H1 (cell line): ENCODE measurements around the gene CDK5RAP2. TPM values are rescaled to one million over a fixed set of nuclear protein-coding genes. Genes with fewer than 3 reads are reported as not detected.

Experiments used
- CTCF ChIA-PET: fragments of 300-600 bp; sonication (Branson Sonifier 250); formaldehyde crosslinking; loops from one replicate; lab custom pipeline; 2021; ENCODE audit not compliant: partially characterized antibody; lab: Charles Lee
- POLR2A ChIA-PET: fragments of 300-600 bp; sonication (Branson Sonifier 250); formaldehyde crosslinking; loops from one replicate; lab custom pipeline; 2021; ENCODE audit warnings: inconsistent platforms; ENCODE audit not compliant: partially characterized antibody; lab: Charles Lee
- DNase-seq, 2 experiments: peaks; one replicate each; pipeline versions ENCODE4 v3.0.0 to v3.0.0-alpha.2; 2010 to 2022; ENCODE audit warnings: low spot score in 2 of 2, low read depth in 1 of 2, mixed read lengths in 1 of 2
- FAIRE-seq: peaks from 2 replicates; lab custom pipeline; 2011; peaks lifted over from hg19 to GRCh38; lab: Jason Lieb, UNC
- H2AFZ ChIP-seq: 2 replicates; pipeline ENCODE4 v1.8.1; 2012; ENCODE audit warnings: low read length, inconsistent platforms
- H2AK5ac ChIP-seq: 2 replicates; pipeline ENCODE4 v1.6.1; 2013; ENCODE audit warnings: low read depth, low read length
- H2BK120ac ChIP-seq: replicated peaks from 2 replicates; pipeline ENCODE3; 2013; ENCODE audit warnings: low read depth, low read length, inconsistent platforms
- H2BK12ac ChIP-seq: 2 replicates; pipeline ENCODE4 v1.6.1; 2013; ENCODE audit warnings: low read depth, low read length
- H2BK15ac ChIP-seq: 2 replicates; pipeline ENCODE4 v1.6.1; 2013; ENCODE audit warnings: low read length
- H2BK20ac ChIP-seq: 2 replicates; pipeline ENCODE4 v1.6.1; 2013; ENCODE audit warnings: low read length
- H2BK5ac ChIP-seq: 2 replicates; pipeline ENCODE4 v1.6.1; 2013; ENCODE audit warnings: low read depth, low read length
- H3K14ac ChIP-seq: 2 replicates; pipeline ENCODE4 v1.6.1; 2013; ENCODE audit warnings: inconsistent platforms; ENCODE audit not compliant: insufficient read length
- H3K18ac ChIP-seq: 2 replicates; pipeline ENCODE4 v1.6.1; 2013; ENCODE audit warnings: low read length; ENCODE audit errors: extremely low read depth
- H3K23ac ChIP-seq: 2 replicates; pipeline ENCODE4 v1.6.1; 2013; ENCODE audit warnings: inconsistent platforms; ENCODE audit not compliant: insufficient read length
- H3K23me2 ChIP-seq: 2 replicates; pipeline ENCODE4 v1.6.1; 2013; ENCODE audit warnings: low read depth, low read length
- H3K27ac ChIP-seq: 2 replicates; pipeline ENCODE4 v1.6.1; 2011; ENCODE audit warnings: low read depth, low read length, inconsistent platforms
- H3K27me3 ChIP-seq, 4 experiments: replicated peaks in 1 of 4; 1 replicate in 1 of 4; 2 replicates in 3 of 4; pipeline versions ENCODE4 v1.6.1 to v1.8.1; 2011 to 2013; ENCODE audit warnings: low read length in 3 of 4, mild to moderate bottlenecking in 3 of 4, inconsistent platforms in 2 of 4, mixed read lengths in 2 of 4, moderate library complexity in 1 of 4; ENCODE audit not compliant: control insufficient read depth in 3 of 4, insufficient read depth in 3 of 4; ENCODE audit errors: extremely low read depth in 1 of 4
- H3K36me3 ChIP-seq, 4 experiments: 2 replicates each; pipeline versions ENCODE4 v1.6.1 to v1.8.1; 2011 to 2013; ENCODE audit warnings: mild to moderate bottlenecking in 4 of 4, low read length in 3 of 4, moderate library complexity in 2 of 4, control low read depth in 1 of 4, inconsistent platforms in 1 of 4; ENCODE audit not compliant: insufficient read depth in 4 of 4, control insufficient read depth in 2 of 4
- H3K4ac ChIP-seq: replicated peaks from 2 replicates; pipeline ENCODE3; 2013; ENCODE audit warnings: low read length, low read depth, mixed read lengths, inconsistent platforms; ENCODE audit not compliant: insufficient read length
- H3K4me1 ChIP-seq, 4 experiments: replicated peaks in 1 of 4; 1 replicate in 1 of 4; 2 replicates in 3 of 4; pipeline versions ENCODE4 v1.6.1 to v1.8.1; 2011 to 2013; ENCODE audit warnings: low read length in 3 of 4, inconsistent platforms in 2 of 4, mixed read lengths in 1 of 4; ENCODE audit not compliant: insufficient read depth in 4 of 4, control insufficient read depth in 3 of 4
- H3K4me2 ChIP-seq, 2 experiments: 2 replicates each; pipeline versions ENCODE4 v1.6.1 to v1.8.1; 2011 to 2013; ENCODE audit warnings: low read depth in 2 of 2, low read length in 2 of 2, control low read depth in 1 of 2, inconsistent platforms in 1 of 2, mild to moderate bottlenecking in 1 of 2; ENCODE audit not compliant: insufficient read depth in 1 of 2
- H3K4me3 ChIP-seq, 4 experiments: fragments of 200-600, 300-600 bp in 1 of 4; sonication (generic), shearing (Covaris generic), sonication (Bioruptor Twin) in 1 of 4; 2 replicates each; pipeline versions ENCODE4 v1.5.1 to v1.8.1; 2011 to 2016; ENCODE audit warnings: low read length in 4 of 4, low read depth in 3 of 4, control low read depth in 2 of 4, inconsistent platforms in 2 of 4, mild to moderate bottlenecking in 2 of 4, mixed read lengths in 1 of 4, moderate library complexity in 1 of 4; ENCODE audit not compliant: insufficient read depth in 2 of 4; ENCODE audit errors: extremely low read depth in 1 of 4
- H3K56ac ChIP-seq: replicated peaks from 2 replicates; pipeline ENCODE3; 2013; ENCODE audit warnings: low read depth, mild to moderate bottlenecking, mixed read lengths, low read length, inconsistent platforms; ENCODE audit not compliant: insufficient read length
- H3K79me1 ChIP-seq: 2 replicates; pipeline ENCODE4 v1.6.1; 2013; ENCODE audit warnings: low read depth, low read length, control low read depth
- H3K79me2 ChIP-seq, 2 experiments: 2 replicates each; pipeline versions ENCODE4 v1.6.1 to v1.8.1; 2012 to 2013; ENCODE audit warnings: low read length in 2 of 2, mild to moderate bottlenecking in 2 of 2, inconsistent platforms in 1 of 2; ENCODE audit not compliant: insufficient read depth in 2 of 2, control insufficient read depth in 1 of 2
- H3K9ac ChIP-seq, 4 experiments: replicated peaks in 1 of 4; 1 replicate in 1 of 4; 2 replicates in 3 of 4; pipeline versions ENCODE4 v1.6.1 to v1.8.1; 2011 to 2013; ENCODE audit warnings: low read depth in 3 of 4, low read length in 3 of 4, control low read depth in 2 of 4, mild to moderate bottlenecking in 2 of 4, moderate library complexity in 2 of 4, inconsistent platforms in 1 of 4; ENCODE audit errors: extremely low read depth in 1 of 4
- H3K9me3 ChIP-seq, 2 experiments: 2 replicates each; pipeline versions ENCODE4 v1.6.1 to v1.8.1; 2012 to 2013; ENCODE audit warnings: mild to moderate bottlenecking in 2 of 2, moderate library complexity in 2 of 2, control low read depth in 1 of 2, inconsistent platforms in 1 of 2, low read depth in 1 of 2, low read length in 1 of 2, mixed read lengths in 1 of 2; ENCODE audit not compliant: insufficient read depth in 2 of 2
- H4K20me1 ChIP-seq, 2 experiments: replicated peaks in 1 of 2; 2 replicates each; pipeline versions ENCODE3 to v1.8.1; 2011 to 2013; ENCODE audit warnings: inconsistent platforms in 2 of 2, low read length in 2 of 2, mild to moderate bottlenecking in 1 of 2; ENCODE audit not compliant: insufficient read depth in 2 of 2, control insufficient read depth in 1 of 2
- H4K5ac ChIP-seq: 2 replicates; pipeline ENCODE4 v1.6.1; 2013; ENCODE audit warnings: low read length, low read depth, mixed read lengths, inconsistent platforms; ENCODE audit not compliant: insufficient read length
- H4K8ac ChIP-seq: 2 replicates; pipeline ENCODE4 v1.8.0; 2013; ENCODE audit warnings: mild to moderate bottlenecking, moderate library complexity, low read length, inconsistent platforms; ENCODE audit not compliant: insufficient read depth; ENCODE audit errors: extremely low read depth
- H4K91ac ChIP-seq: replicated peaks from 2 replicates; pipeline ENCODE3; 2013; ENCODE audit warnings: low read length, mixed read lengths, inconsistent platforms; ENCODE audit not compliant: insufficient read length
- BCL11A ChIP-seq, 2 experiments: IDR thresholded peaks; one replicate each; pipeline ENCODE4 v1.6.1; 2011; ENCODE audit warnings: low read depth in 2 of 2, low read length in 2 of 2, mild to moderate bottlenecking in 2 of 2
- EGR1 ChIP-seq: IDR thresholded peaks from 2 replicates; pipeline ENCODE4 v1.6.1; 2011; ENCODE audit warnings: low read depth, low read length, borderline replicate concordance
- JUN ChIP-seq: IDR thresholded peaks from 2 replicates; pipeline ENCODE4 v1.6.1; 2011; ENCODE audit warnings: low read depth, mild to moderate bottlenecking, improper control_type of control experiment, low read length
- KDM1A ChIP-seq: fragments of 200-600, 300-600 bp; sonication (generic); IDR thresholded peaks from 2 replicates; pipeline ENCODE4 v1.7.1; 2016; ENCODE audit warnings: mild to moderate bottlenecking, low read length, borderline replicate concordance
- NANOG ChIP-seq: IDR thresholded peaks from 2 replicates; pipeline ENCODE4 v1.6.1; 2011; ENCODE audit warnings: low read length, low read depth, mild to moderate bottlenecking, inconsistent platforms; ENCODE audit not compliant: insufficient read depth, poor library complexity, severe bottlenecking
- NRF1 ChIP-seq: IDR thresholded peaks from 2 replicates; pipeline ENCODE4 v1.6.1; 2011; ENCODE audit warnings: mild to moderate bottlenecking, low read depth, low read length, improper control_type of control experiment
- POLR2A ChIP-seq, 2 experiments: IDR thresholded peaks; 1 replicate in 1 of 2; 2 replicates in 1 of 2; pipeline ENCODE4 v1.6.1; 2011; ENCODE audit warnings: low read depth in 2 of 2, low read length in 2 of 2, mild to moderate bottlenecking in 2 of 2; ENCODE audit errors: control extremely low read depth in 1 of 2
- RNF2 ChIP-seq: fragments of 200-900, 300-1000 bp; sonication (generic); IDR thresholded peaks from 2 replicates; pipeline ENCODE4 v1.7.1; 2016; ENCODE audit warnings: borderline replicate concordance, low read depth, mild to moderate bottlenecking, antibody characterized with exemption, low read length; ENCODE audit not compliant: poor library complexity, severe bottlenecking; ENCODE audit errors: missing control alignments
- RXRA ChIP-seq: IDR thresholded peaks from 2 replicates; pipeline ENCODE4 v1.6.1; 2011; ENCODE audit warnings: low read depth, mild to moderate bottlenecking, low read length, moderate library complexity; ENCODE audit not compliant: insufficient read depth
- SAP30 ChIP-seq: fragments of 300-600 bp; sonication (generic); IDR thresholded peaks from 2 replicates; pipeline ENCODE4 v1.7.1; 2012; ENCODE audit warnings: low read length, moderate library complexity, mild to moderate bottlenecking, inconsistent platforms; ENCODE audit not compliant: insufficient read depth, insufficient replicate concordance
- SP2 ChIP-seq: IDR thresholded peaks from 2 replicates; pipeline ENCODE4 v1.6.1; 2012; ENCODE audit warnings: mild to moderate bottlenecking, low read length, inconsistent platforms
- SUZ12 ChIP-seq: fragments of 200-600 bp; sonication (generic); IDR thresholded peaks from 2 replicates; pipeline ENCODE4 v1.6.1; 2012; ENCODE audit warnings: mild to moderate bottlenecking, inconsistent platforms, low read length, moderate library complexity, mixed read lengths
- TCF12 ChIP-seq: IDR thresholded peaks from 2 replicates; pipeline ENCODE4 v1.6.1; 2011; ENCODE audit warnings: low read depth, mild to moderate bottlenecking, low read length
- TEAD4 ChIP-seq: IDR thresholded peaks from 2 replicates; pipeline ENCODE4 v1.6.1; 2012; ENCODE audit warnings: low read depth, low read length, inconsistent platforms, mixed read lengths
- YY1 ChIP-seq: IDR thresholded peaks from 2 replicates; pipeline ENCODE4 v1.6.1; 2011; ENCODE audit warnings: low read depth, mild to moderate bottlenecking, low read length
- WGBS, 2 experiments: shearing (Covaris generic) in 1 of 2; methylation state at CpG; one replicate each; pipeline versions ENCODE4 v1.1.6 to v1.1.7; 2013 to 2015; ENCODE audit warnings: low lambda C conversion rate in 2 of 2, mixed read lengths in 2 of 2, inconsistent platforms in 1 of 2, low coverage in 1 of 2, missing lambda C conversion rate in 1 of 2; ENCODE audit not compliant: insufficient replicate concordance in 2 of 2, insufficient coverage in 1 of 2, insufficient read length in 1 of 2; ENCODE audit errors: extremely low coverage in 1 of 2, missing lambda C conversion rate in 1 of 2; 5-methylcytosine and 5-hydroxymethylcytosine counted together
- polyA plus RNA-seq, 7 experiments: library from polyadenylated mRNA; depleted of rRNA in 3 of 7; stranded (reverse) in 5 of 7; unstranded in 2 of 7; fragments of >200 nt in 5 of 7; fragments of 200-250 nt in 2 of 7; gene quantifications; 1 replicate in 5 of 7; 2 replicates in 1 of 7; 4 replicates in 1 of 7; pipeline versions ENCODE4 v1.2.1 to v1.2.3, GENCODE V29; 2011 to 2013; ENCODE audit warnings: missing spikeins in 2 of 7, mixed read lengths in 2 of 7
- total RNA-seq: library from RNA; stranded (reverse); fragmentation: NEBNext Ultra II Directional; extraction: Animal tissue kit (Norgen Biotek cat#: 25700); gene quantifications from 2 replicates; pipeline ENCODE4 v1.2.1, GENCODE V29; 2021

CDK5RAP2 gene
- total and polyA plus RNA-seq, 2 of the 8 experiments (the other 6 are each of a cell fraction or from before 2014, with no cell fraction given), result 19.8 to 49.4 TPM

- CTCF ChIA-PET, result interaction anchor here (0.8 to 3.1 kb wide), 4 partner anchors 7 to 193 kb away, joined by 3 to 14 read pairs (median 3); no protein-coding TSS in a partner anchor
- no peak overlapping the region for H3K27ac ChIP-seq
- no peak for TF ChIP-seq NRF1
- no peak for TF ChIP-seq SUZ12
- no peak for TF ChIP-seq NANOG
- no peak for TF ChIP-seq TCF12
- no peak for TF ChIP-seq EGR1
- TF ChIP-seq POLR2A (IDR thresholded peaks at IDR 0.05; ENCODE audit: control extremely low read depth in 1 of 2, low read depth in 2 of 2, low read length in 2 of 2), result no peak
- no peak for TF ChIP-seq TEAD4
- no peak for TF ChIP-seq JUN
- no peak for TF ChIP-seq SP2
- no peak for TF ChIP-seq BCL11A (IDR thresholded peaks at IDR 0.05; ENCODE audit: low read depth in 2 of 2, low read length in 2 of 2)
- TF ChIP-seq KDM1A, result no peak
- no peak for TF ChIP-seq RNF2
- TF ChIP-seq YY1, result no peak
- no peak for TF ChIP-seq RXRA
- TF ChIP-seq SAP30, result no peak
These were observed 41.6 kb downstream of the CDK5RAP2 start for GRCh38 chr9:120538339-120538738.

More at GRCh38 chr9:120538339-120538738, 41.6 kb downstream of the CDK5RAP2 start:
- no peak overlapping the region for H3K18ac ChIP-seq
- no peak overlapping the region for H2AK5ac ChIP-seq
- no peak for FAIRE-seq
- POLR2A ChIA-PET, result interaction anchor here (0.6 to 1.3 kb wide), 2 partner anchors 12 to 390 kb away, joined by 3 read pairs; no protein-coding TSS in a partner anchor
- no peak overlapping the region for H2AFZ ChIP-seq
- no peaks in the 10 kb centered on the region for H3K9me3 ChIP-seq
- H3K27me3 ChIP-seq, result no peaks in the 10 kb centered on the region
- no peak overlapping the region for H4K91ac ChIP-seq
- peaks cover 2 to 5% of the 10 kb centered on the region in 2 experiments for H4K20me1 ChIP-seq
- H2BK5ac ChIP-seq, result no peak overlapping the region
- no peak overlapping the region for H3K9ac ChIP-seq
- no peak overlapping the region for H2BK12ac ChIP-seq
- no peaks in the 10 kb centered on the region for H3K23me2 ChIP-seq
- no peak overlapping the region for H3K4ac ChIP-seq
- H3K4me1 ChIP-seq, result no peaks in the 10 kb centered on the region
- no peak overlapping the region for H3K14ac ChIP-seq
- H2BK120ac ChIP-seq, result no peak overlapping the region
- H2BK15ac ChIP-seq, result no peak overlapping the region
- H4K5ac ChIP-seq, result no peak overlapping the region
- no peak overlapping the region for H3K56ac ChIP-seq
- H3K23ac ChIP-seq, result no peak overlapping the region
- no peak overlapping the region for H3K4me3 ChIP-seq
- 86% methylated on average over 3 of the region's 3 CpGs; no CpG with 5 or more reads in 1 of the 2 experiments for WGBS, 2 experiments
- DNase-seq, result no peak
- H3K4me2 ChIP-seq, result no peak overlapping the region
- H2BK20ac ChIP-seq, result no peak overlapping the region
- peaks cover 8 to 70% (median 32%) of the 10 kb centered on the region in 4 experiments for H3K36me3 ChIP-seq
- H4K8ac ChIP-seq, result no peak overlapping the region
- no peaks in the 10 kb centered on the region; the same call in 1 of the 2 replicates for H3K79me1 ChIP-seq
- no peaks in the 10 kb centered on the region for H3K79me2 ChIP-seq
